Naive thymus-derived CD4-positive, alpha-beta T cell (primary cell): ENCODE measurements around the gene ARHGAP19. TPM values are rescaled to one million over a fixed set of nuclear protein-coding genes. Genes with fewer than 3 reads are reported as not detected.

Source experiments
- ATAC-seq: fragments of 150-1000 bp; cut with Tn5 transposase; 2 replicates; pipeline ENCODE4 v1.10.0; 2021; ENCODE audit warnings: mild to moderate bottlenecking, moderate library complexity
- CTCF ChIA-PET: fragments of 350-600 bp; sonication (Branson Sonifier 250); formaldehyde crosslinking; loops from one replicate; lab custom pipeline; 2021; ENCODE audit warnings: antibody characterized with exemption; lab: Charles Lee
- POLR2A ChIA-PET: fragments of 350-600 bp; sonication (Branson Sonifier 250); formaldehyde crosslinking; loops from one replicate; lab custom pipeline; 2021; ENCODE audit warnings: antibody characterized with exemption, inconsistent platforms; lab: Charles Lee
- DNase-seq, 9 donors: peaks; one replicate each; pipeline versions ENCODE4 v3.0.0 to v3.0.0-alpha.2; 2020 to 2022; ENCODE audit warnings: mixed read lengths in 1 of 9
- H3K27ac ChIP-seq: one replicate; pipeline ENCODE4 v1.7.0; 2013; ENCODE audit warnings: mild to moderate bottlenecking, low read depth, low read length, moderate library complexity
- H3K27me3 ChIP-seq, 2 donors: one replicate each; pipeline ENCODE4 v1.7.0; 2013; ENCODE audit warnings: low read length in 2 of 2, mild to moderate bottlenecking in 2 of 2, moderate library complexity in 2 of 2; ENCODE audit not compliant: control insufficient read depth in 2 of 2, insufficient read depth in 2 of 2
- H3K36me3 ChIP-seq, 3 experiments: 1 replicate in 2 of 3; 2 replicates in 1 of 3; pipeline ENCODE4 v1.7.0; 2013; ENCODE audit warnings: low read length in 3 of 3, mild to moderate bottlenecking in 3 of 3, moderate library complexity in 1 of 3; ENCODE audit not compliant: insufficient read depth in 3 of 3, control insufficient read depth in 2 of 3
- H3K4me1 ChIP-seq, 2 donors: one replicate each; pipeline ENCODE4 v1.7.0; 2013; ENCODE audit warnings: low read length in 2 of 2, mild to moderate bottlenecking in 2 of 2, moderate library complexity in 1 of 2; ENCODE audit not compliant: control insufficient read depth in 2 of 2, insufficient read depth in 2 of 2
- H3K4me3 ChIP-seq: 2 replicates; pipeline ENCODE4 v1.7.0; 2013; ENCODE audit warnings: mild to moderate bottlenecking, low read length
- H3K9me3 ChIP-seq, 3 experiments: 1 replicate in 2 of 3; 2 replicates in 1 of 3; pipeline ENCODE4 v1.7.0; 2013; ENCODE audit warnings: low read length in 3 of 3; ENCODE audit not compliant: control insufficient read depth in 2 of 3
- H3K27ac Mint-ChIP-seq, 9 donors: one replicate each; pipeline ENCODE4 v1.8.0; 2020 to 2022; ENCODE audit warnings: mixed read lengths in 9 of 9, mild to moderate bottlenecking in 8 of 9, moderate library complexity in 5 of 9, inconsistent platforms in 2 of 9
- H3K27me3 Mint-ChIP-seq, 5 donors: one replicate each; pipeline ENCODE4 v1.8.0; 2021 to 2022; ENCODE audit warnings: mixed read lengths in 5 of 5, mild to moderate bottlenecking in 1 of 5
- H3K36me3 Mint-ChIP-seq, 5 donors: one replicate each; pipeline ENCODE4 v1.8.0; 2020 to 2022; ENCODE audit warnings: mixed read lengths in 5 of 5, mild to moderate bottlenecking in 3 of 5, inconsistent platforms in 1 of 5
- H3K4me1 Mint-ChIP-seq, 7 donors: one replicate each; pipeline ENCODE4 v1.8.0; 2020 to 2022; ENCODE audit warnings: mixed read lengths in 7 of 7, mild to moderate bottlenecking in 3 of 7, inconsistent platforms in 1 of 7
- H3K4me3 Mint-ChIP-seq, 10 donors: one replicate each; pipeline ENCODE4 v1.8.0; 2020 to 2022; ENCODE audit warnings: mild to moderate bottlenecking in 10 of 10, mixed read lengths in 10 of 10, moderate library complexity in 6 of 10, inconsistent platforms in 2 of 10
- H3K9me3 Mint-ChIP-seq, 11 donors: one replicate each; pipeline ENCODE4 v1.8.0; 2020 to 2022; ENCODE audit warnings: mixed read lengths in 11 of 11, mild to moderate bottlenecking in 4 of 11, inconsistent platforms in 1 of 11, moderate library complexity in 1 of 11
- intact Hi-C, 2 donors: fragments of 100-400 bp; cut with micrococcal nuclease; formaldehyde crosslinking; loops; one replicate each; pipeline ENCODE4 v1.15.1; 2023
- polyA plus RNA-seq, 2 donors: library from polyadenylated mRNA; unstranded; fragments of 300-500 nt; fragmentation: Illumina TruSeq; gene quantifications; one replicate each; pipeline ENCODE4 v1.2.3, GENCODE V29; 2021
- total RNA-seq, 6 experiments: library from RNA in 5 of 6; stranded (reverse) in 5 of 6; gene quantifications; 1 replicate in 5 of 6; 2 replicates in 1 of 6; pipeline ENCODE4 v1.2.3 and lab custom pipeline; 2021 to 2026

ARHGAP19 gene
- total and polyA plus RNA-seq, 7 experiments from 2014 or later = 5.7 to 40.1 (median 14.8) TPM

DNA sequence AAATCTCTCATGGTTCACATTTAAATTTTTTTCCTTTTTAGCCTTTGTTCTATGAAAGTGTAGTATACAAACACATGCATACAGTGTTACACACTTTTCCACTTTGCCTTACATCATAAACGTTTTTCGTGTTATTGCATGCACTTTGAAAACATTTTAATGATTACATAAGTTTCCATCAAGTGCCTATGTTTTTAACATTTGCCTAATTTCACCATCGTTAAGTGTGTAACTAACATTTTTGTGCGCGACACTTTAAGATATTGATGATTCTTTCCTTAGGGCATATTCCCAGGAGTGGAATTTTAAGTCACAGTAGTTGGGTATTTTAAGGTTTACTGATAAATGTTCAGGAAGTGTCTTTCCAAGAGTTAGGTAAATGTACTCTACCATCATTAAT is 43.6 kb upstream of the ARHGAP19 start:
- CTCF ChIA-PET = no interaction called here
- H3K27me3 Mint-ChIP-seq = peaks cover 0 to 37% (median 0%) of the 10 kb centered on the region in 5 donors
- H3K27ac ChIP-seq = no peak overlapping the region
- H3K27ac Mint-ChIP-seq = peak overlapping the region; percentile 42 to 89 (median 68)
- H3K36me3 ChIP-seq = peaks cover 0 to 5% (median 0%) of the 10 kb centered on the region in 3 experiments
- no peaks in the 10 kb centered on the region for H3K27me3 ChIP-seq
- H3K4me3 ChIP-seq = no peak overlapping the region
- ATAC-seq = no peak
- no peaks in the 10 kb centered on the region for H3K9me3 ChIP-seq
- POLR2A ChIA-PET = no interaction called here
- no peaks in the 10 kb centered on the region for H3K9me3 Mint-ChIP-seq
- peaks cover 20 to 23% of the 10 kb centered on the region in 2 donors for H3K4me1 ChIP-seq
- peaks cover 0 to 11% (median 4%) of the 10 kb centered on the region in 5 donors for H3K36me3 Mint-ChIP-seq
- intact Hi-C loops = loop anchor here (5.0 to 10.0 kb wide), 2 partner anchors 504 to 751 kb away; partner anchors contain the start of genes LCOR (in 1 of the 2) and TM9SF3 (in 1 of the 2)
- peak overlapping the region; percentile 60 to 98 (median 74) for H3K4me3 Mint-ChIP-seq
- peak in 1 of 9 donors; percentile 18 for DNase-seq
- peaks cover 23 to 38% (median 30%) of the 10 kb centered on the region in 7 donors for H3K4me1 Mint-ChIP-seq

DNA sequence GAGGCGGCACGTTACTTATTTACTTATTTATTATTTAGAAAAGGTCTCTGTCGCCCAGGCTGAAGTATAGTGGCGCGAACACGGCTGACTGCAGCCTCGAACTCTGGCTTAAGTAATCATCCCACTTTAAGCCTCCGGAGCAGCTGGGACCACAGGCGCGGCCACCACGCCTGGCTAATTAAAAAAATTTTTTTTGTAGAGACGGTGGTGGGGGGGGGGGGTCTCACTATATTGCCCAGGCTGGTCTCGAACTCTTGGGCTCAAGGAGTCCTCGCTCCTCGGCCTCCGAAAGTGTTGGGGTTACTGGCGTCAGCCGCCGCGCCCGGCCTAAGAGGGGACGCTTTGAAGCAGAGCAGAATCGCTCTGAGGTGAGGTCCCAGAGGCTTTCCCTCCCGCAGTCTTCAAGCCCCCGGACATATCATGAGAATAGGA is 42.8 kb upstream of the ARHGAP19 start:
- DNase-seq (no peak), ATAC-seq (no peak)
- peak overlapping the region; percentile 35 to 98 (median 75) for H3K4me3 Mint-ChIP-seq
- intact Hi-C loops = loop anchor here (1.0 to 10.0 kb wide), 4 partner anchors 66 to 750 kb away; partner anchors contain the start of genes LCOR (in 1 of the 2), MMS19 (in 1 of the 2), RRP12 (in 1 of the 2) and TM9SF3 (in 1 of the 2)
- peaks cover 0 to 36% (median 0%) of the 10 kb centered on the region in 5 donors for H3K27me3 Mint-ChIP-seq
- peaks cover 0 to 11% (median 5%) of the 10 kb centered on the region in 5 donors for H3K36me3 Mint-ChIP-seq
- CTCF ChIA-PET = interaction anchor here (1.0 kb wide), 1 partner anchor 62 kb away, joined by 3 read pairs; no protein-coding TSS in a partner anchor
- H3K27ac Mint-ChIP-seq = peak overlapping the region in 8 of 9 donors; percentile 58 to 89 (median 72)
- POLR2A ChIA-PET = interaction anchor here (4.6 kb wide), 1 partner anchor 12 kb away, joined by 52 read pairs; no protein-coding TSS in a partner anchor
- no peaks in the 10 kb centered on the region for H3K9me3 ChIP-seq
- no peaks in the 10 kb centered on the region for H3K27me3 ChIP-seq
- peaks cover 24 to 42% (median 36%) of the 10 kb centered on the region in 7 donors for H3K4me1 Mint-ChIP-seq
- peaks cover 0 to 6% (median 0%) of the 10 kb centered on the region in 3 experiments for H3K36me3 ChIP-seq
- peak overlapping the region; percentile 78 for H3K4me3 ChIP-seq
- H3K9me3 Mint-ChIP-seq = no peaks in the 10 kb centered on the region
- H3K4me1 ChIP-seq = peaks cover 20 to 24% of the 10 kb centered on the region in 2 donors
- H3K27ac ChIP-seq = peak overlapping the region; percentile 97

DNA sequence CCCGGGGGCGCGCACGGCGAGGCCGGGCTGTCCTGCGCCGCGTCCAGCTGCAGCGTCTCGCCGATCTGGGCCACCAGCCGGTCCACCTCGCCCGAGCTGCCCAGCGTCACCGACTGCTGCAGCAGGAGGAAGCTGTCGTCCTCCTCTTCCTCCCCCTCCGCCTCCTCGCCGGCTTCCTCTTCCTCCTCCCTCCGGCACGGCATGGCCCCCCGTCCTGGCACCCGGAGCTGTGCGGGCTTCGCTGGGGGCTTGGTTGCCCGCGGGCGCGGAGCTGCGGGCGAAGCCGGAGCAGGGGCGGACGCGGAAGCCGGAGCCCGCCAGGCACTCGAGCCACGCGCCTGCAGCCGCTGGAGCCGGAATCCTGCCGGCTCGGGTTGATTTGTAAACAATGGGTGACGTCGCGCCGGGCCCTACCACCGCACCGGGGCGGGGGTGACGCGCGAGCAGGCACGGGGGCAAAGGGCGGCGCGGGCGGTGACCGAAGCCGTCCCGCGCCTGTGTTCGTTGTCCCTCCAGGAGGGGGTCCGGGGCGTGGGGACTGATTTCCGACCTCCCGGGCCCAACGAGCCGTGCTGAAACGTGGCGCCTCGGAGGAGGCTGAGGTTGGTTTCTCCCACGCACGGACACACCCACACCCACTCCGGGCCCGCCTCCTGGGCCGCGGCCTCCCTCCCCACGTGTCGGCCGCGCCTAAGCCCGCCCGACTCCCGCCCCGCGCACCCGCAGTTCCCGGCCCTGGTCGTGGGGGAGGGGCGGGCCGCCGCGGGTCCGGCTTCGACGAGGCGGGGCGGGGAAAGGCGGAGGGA is 42.1 kb upstream of the ARHGAP19 start, which contains the start of gene FRAT2:
TSS of gene FRAT2 (minus strand) at position 360 of the 806 bp plus-strand sequence. CDS start at position 203, 157 bp downstream.
- Histone ChIP-seq H3K27ac (peak within 1 kb of the TSS; percentile 97), H3K27me3 (no peaks in the 10 kb centered on the region), H3K9me3 (no peaks in the 10 kb centered on the region), H3K4me3 (peak within 1 kb of the TSS; percentile 78), H3K36me3 (peaks cover 0 to 9% (median 0%) of the 10 kb centered on the region in 3 experiments), H3K4me1 (peaks cover 20 to 24% of the 10 kb centered on the region in 2 donors)
- peak; percentile 94 for ATAC-seq
- no peaks in the 10 kb centered on the region for H3K9me3 Mint-ChIP-seq
- peaks cover 0 to 15% (median 5%) of the 10 kb centered on the region in 5 donors for H3K36me3 Mint-ChIP-seq
- peak; percentile 85 to 96 (median 92) for DNase-seq
- intact Hi-C loops = loop anchor here (1.0 to 10.0 kb wide), 12 partner anchors 14 to 750 kb away; partner anchors contain the start of genes ARHGAP19 (in 2 of the 2), MMS19 (in 2 of the 2), PI4K2A (in 2 of the 2) and RRP12 (in 2 of the 2)
- H3K4me3 Mint-ChIP-seq = peak within 1 kb of the TSS; percentile 88 to 98 (median 94)
- peaks cover 28 to 48% (median 42%) of the 10 kb centered on the region in 7 donors for H3K4me1 Mint-ChIP-seq
- ChIA-PET POLR2A (interaction anchor here (0.5 to 8.3 kb wide), 6 partner anchors 9 to 66 kb away, joined by 3 to 139 read pairs (median 16); partner anchors contain the start of genes ARHGAP19, FRAT1 and RRP12), CTCF (interaction anchor here (1.0 to 4.9 kb wide), 3 partner anchors 15 to 66 kb away, joined by 3 to 31 read pairs (median 3); partner anchors contain the start of genes FRAT1 and RRP12)
- H3K27me3 Mint-ChIP-seq = peaks cover 0 to 36% (median 0%) of the 10 kb centered on the region in 5 donors
- peak within 1 kb of the TSS; percentile 89 to 97 (median 93) for H3K27ac Mint-ChIP-seq

DNA sequence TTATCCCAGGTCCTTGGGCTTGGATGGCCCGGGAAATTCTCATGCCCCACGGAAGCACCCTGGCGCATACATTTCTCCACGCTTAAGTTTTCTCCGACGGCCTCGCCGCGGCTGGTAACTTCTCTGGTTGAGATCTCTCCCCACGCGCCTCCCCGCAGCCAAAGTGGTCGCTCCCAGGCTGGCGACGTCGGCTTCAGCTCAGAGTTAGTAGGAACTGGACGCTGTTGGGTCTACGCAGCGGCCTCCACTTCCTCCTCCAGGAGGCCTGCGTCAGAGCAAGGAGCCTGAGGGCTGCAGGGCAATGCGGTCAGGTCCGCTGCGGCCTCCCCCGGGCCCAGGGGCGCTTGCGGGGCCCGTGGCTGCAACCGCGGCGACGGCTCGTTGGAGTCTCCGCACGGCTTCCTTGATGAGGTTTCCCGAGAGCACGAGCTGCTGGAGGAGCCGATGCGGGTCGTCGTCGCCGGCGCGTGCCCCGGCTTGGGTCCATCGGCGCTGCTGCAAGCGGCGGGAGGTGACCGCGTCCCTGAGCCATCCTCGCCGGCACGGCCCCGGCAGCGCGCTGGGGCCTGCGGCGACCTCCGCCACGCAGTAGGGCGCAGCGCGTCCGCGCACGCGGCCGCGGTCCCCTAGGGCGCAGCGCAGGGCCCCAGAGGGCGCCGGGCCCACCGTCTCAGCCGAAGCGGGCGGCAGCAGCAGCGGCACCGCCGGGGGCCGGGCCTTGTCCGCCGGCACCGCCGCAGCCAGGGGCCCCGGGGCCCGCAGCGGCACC is 41.3 kb upstream of the ARHGAP19 start:
- peak overlapping the region; percentile 78 for H3K4me3 ChIP-seq
- Mint-ChIP-seq H3K4me3 (peak overlapping the region; percentile 88 to 98 (median 94)), H3K9me3 (no peaks in the 10 kb centered on the region), H3K27me3 (peaks cover 0 to 29% (median 0%) of the 10 kb centered on the region in 5 donors), H3K27ac (peak overlapping the region; percentile 84 to 97 (median 89)), H3K4me1 (peaks cover 34 to 56% (median 49%) of the 10 kb centered on the region in 7 donors), H3K36me3 (peaks cover 3 to 15% (median 5%) of the 10 kb centered on the region in 5 donors)
- no peaks in the 10 kb centered on the region for H3K27me3 ChIP-seq
- ChIA-PET CTCF (interaction anchor here (1.7 to 4.9 kb wide), 3 partner anchors 14 to 67 kb away, joined by 3 to 31 read pairs (median 12); partner anchors contain the start of genes FRAT1 and RRP12), POLR2A (interaction anchor here (0.9 to 8.3 kb wide), 5 partner anchors 11 to 67 kb away, joined by 3 to 139 read pairs (median 20); partner anchors contain the start of genes ARHGAP19, FRAT1 and RRP12)
- H3K4me1 ChIP-seq = peaks cover 20 to 24% of the 10 kb centered on the region in 2 donors
- H3K27ac ChIP-seq = peak overlapping the region; percentile 97
- peaks cover 0 to 14% (median 0%) of the 10 kb centered on the region in 3 experiments for H3K36me3 ChIP-seq
- intact Hi-C loops = loop anchor here (1.0 to 10.0 kb wide), 12 partner anchors 13 to 749 kb away; partner anchors contain the start of genes ARHGAP19 (in 2 of the 2), MMS19 (in 2 of the 2), PI4K2A (in 2 of the 2) and UBTD1 (in 2 of the 2)
- ATAC-seq = peak; percentile 24
- peak in 8 of 9 donors; percentile 14 to 41 (median 31) for DNase-seq
- H3K9me3 ChIP-seq = no peaks in the 10 kb centered on the region

DNA sequence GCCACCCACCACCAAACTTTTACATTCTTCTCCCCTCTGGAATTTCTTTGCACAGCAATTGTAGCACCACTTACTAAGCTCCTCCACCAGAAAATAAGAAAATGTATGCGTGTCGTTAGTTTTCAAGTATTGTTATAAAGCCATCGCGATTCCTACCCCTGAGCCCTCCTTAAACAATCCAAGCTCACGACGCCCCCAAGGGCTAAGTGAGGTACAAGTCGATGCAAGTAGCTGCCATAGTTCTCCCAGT is 40.8 kb upstream of the ARHGAP19 start:
- ChIA-PET CTCF (interaction anchor here (1.1 to 4.9 kb wide), 5 partner anchors 14 to 67 kb away, joined by 3 to 31 read pairs (median 6); partner anchors contain the start of genes FRAT1 and RRP12), POLR2A (interaction anchor here (2.5 to 8.3 kb wide), 4 partner anchors 10 to 55 kb away, joined by 13 to 139 read pairs (median 36); partner anchors contain the start of genes ARHGAP19 and FRAT1)
- H3K27ac ChIP-seq = peak overlapping the region; percentile 97
- peak in 1 of 9 donors; percentile 29 for DNase-seq
- H3K4me3 ChIP-seq = peak overlapping the region; percentile 66
- peaks cover 35 to 60% (median 53%) of the 10 kb centered on the region in 7 donors for H3K4me1 Mint-ChIP-seq
- peaks cover 20 to 24% of the 10 kb centered on the region in 2 donors for H3K4me1 ChIP-seq
- intact Hi-C loops = loop anchor here (1.0 to 10.0 kb wide), 6 partner anchors 13 to 748 kb away; partner anchors contain the start of genes EXOSC1 (in 1 of the 2), PI4K2A (in 1 of the 2), TM9SF3 (in 1 of the 2) and ZDHHC16 (in 1 of the 2)
- no peak for ATAC-seq
- peaks cover 0 to 25% (median 0%) of the 10 kb centered on the region in 5 donors for H3K27me3 Mint-ChIP-seq
- no peaks in the 10 kb centered on the region for H3K27me3 ChIP-seq
- peaks cover 0 to 14% (median 0%) of the 10 kb centered on the region in 3 experiments for H3K36me3 ChIP-seq
- peak overlapping the region; percentile 88 to 98 (median 94) for H3K4me3 Mint-ChIP-seq
- peak overlapping the region; percentile 84 to 97 (median 89) for H3K27ac Mint-ChIP-seq
- H3K9me3 ChIP-seq = no peaks in the 10 kb centered on the region
- H3K9me3 Mint-ChIP-seq = no peaks in the 10 kb centered on the region
- H3K36me3 Mint-ChIP-seq = peaks cover 5 to 17% (median 5%) of the 10 kb centered on the region in 5 donors
